Effector CD8-positive, alpha-beta T cell (primary cell): ENCODE measurements around the gene RASGEF1C.

ENCODE experiments used
- DNase-seq: peaks from one replicate; lab custom pipeline; 2025; lab: John Stamatoyannopoulos, UW

Gene RASGEF1C

GRCh38 chr5:180159756-180160155 is 49.3 kb downstream of the RASGEF1C start:
- no peak for DNase-seq

GRCh38 chr5:180157866-180158265 is 51.1 kb downstream of the RASGEF1C start:
- DNase-seq: no peak

- DNase-seq: no peak
These were observed 52.9 kb downstream of the RASGEF1C start for GRCh38 chr5:180156141-180156540.

- DNase-seq: no peak
These were observed 53.6 kb downstream of the RASGEF1C start for GRCh38 chr5:180155365-180155926.

- DNase-seq: no peak
These were observed 54.1 kb downstream of the RASGEF1C start for GRCh38 chr5:180154821-180155364.

GRCh38 chr5:180153991-180154390 is 55.0 kb downstream of the RASGEF1C start:
- no peak for DNase-seq

GRCh38 chr5:180153099-180153498 is 55.9 kb downstream of the RASGEF1C start:
- no peak for DNase-seq

GRCh38 chr5:180143656-180144364 is 65.2 kb downstream of the RASGEF1C start:
- DNase-seq: no peak

GRCh38 chr5:180142824-180143610 is 66.0 kb downstream of the RASGEF1C start:
- DNase-seq: no peak

- no peak for DNase-seq
These were observed 66.8 kb downstream of the RASGEF1C start for GRCh38 chr5:180142021-180142765.

- no peak for DNase-seq
These were observed 67.8 kb downstream of the RASGEF1C start for GRCh38 chr5:180141068-180141660.

- DNase-seq: no peak
These were observed 68.4 kb downstream of the RASGEF1C start for GRCh38 chr5:180140571-180140970.

GRCh38 chr5:180140079-180140554 is 68.9 kb downstream of the RASGEF1C start:
- DNase-seq: no peak

GRCh38 chr5:180139731-180140055 is 69.3 kb downstream of the RASGEF1C start:
- DNase-seq: no peak

- no peak for DNase-seq
These were observed 69.9 kb downstream of the RASGEF1C start for GRCh38 chr5:180138976-180139730.

GRCh38 chr5:180138214-180138975 is 70.6 kb downstream of the RASGEF1C start:
- no peak for DNase-seq

GRCh38 chr5:180137401-180138213 is 71.4 kb downstream of the RASGEF1C start:
- DNase-seq: no peak

- no peak for DNase-seq
These were observed 72.2 kb downstream of the RASGEF1C start for GRCh38 chr5:180136630-180137381.
